CD4-positive, alpha-beta T cell treated with Interleukin-15 for 4 hours (primary cell): ENCODE measurements around the gene APBA1.

Experiments
- DNase-seq: peaks from one replicate; pipeline ENCODE4 v3.0.0-alpha.2; 2020; ENCODE audit warnings: low spot score

APBA1 gene

DNA sequence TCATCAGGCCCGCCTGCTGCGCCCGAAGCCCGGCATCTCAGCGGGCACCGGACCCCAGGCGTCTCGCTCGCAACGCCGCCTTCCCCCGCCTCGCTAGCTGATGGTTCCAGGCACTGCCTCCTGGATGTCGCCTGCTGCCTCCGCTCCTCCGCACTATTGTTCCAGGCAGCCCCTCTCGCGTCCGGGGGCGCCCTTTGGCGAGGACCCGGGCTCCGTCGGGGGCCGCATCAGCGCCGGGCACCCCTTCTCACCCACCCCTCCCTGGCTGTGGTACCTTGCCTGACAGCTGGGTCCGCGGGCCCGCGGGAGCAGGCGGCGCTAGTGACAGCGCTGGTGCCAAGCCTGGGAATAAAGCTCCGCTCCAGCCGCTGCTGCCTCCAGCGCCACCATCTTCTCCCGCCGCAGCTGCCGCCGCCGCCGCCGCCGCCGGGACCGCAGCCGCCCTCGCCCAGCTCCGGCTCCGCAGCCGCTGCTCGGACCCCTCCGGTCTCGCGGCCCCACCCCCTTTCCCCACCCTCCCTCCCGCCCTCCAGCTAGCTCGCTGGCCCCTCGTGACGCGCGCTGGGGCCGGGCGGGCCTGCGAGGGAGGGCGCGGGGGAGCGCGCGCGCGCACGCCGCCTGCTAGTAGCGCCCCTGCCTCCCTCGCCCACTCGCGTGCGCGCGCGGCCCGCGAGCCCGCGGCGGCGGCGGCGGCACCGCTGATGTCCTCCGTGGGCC, at the start of gene APBA1:
Gene APBA1, minus strand, starts transcription at position 493 of the 717 bp plus-strand sequence.
- DNase-seq: peak; percentile 36

DNA sequence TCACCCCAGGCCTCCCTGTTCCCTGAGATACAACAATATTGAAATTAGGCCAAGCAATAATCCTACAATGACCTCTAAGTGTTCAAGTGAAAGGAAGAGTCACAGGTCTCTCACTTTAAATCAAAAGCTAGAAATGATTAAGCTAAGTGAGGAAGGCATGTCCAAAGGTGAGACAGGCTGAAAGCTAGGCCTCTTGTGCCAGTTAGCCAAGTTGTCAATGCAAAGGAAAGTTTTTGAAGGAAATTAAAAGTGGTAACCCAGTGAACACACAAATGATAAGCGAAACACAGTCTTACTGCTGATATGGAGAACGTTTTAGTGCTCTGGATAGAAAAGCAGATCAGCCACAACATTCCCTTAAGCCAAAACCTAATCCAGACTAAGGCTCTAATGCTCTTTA, 47.8 kb upstream of the APBA1 start:
- no peak for DNase-seq

DNA sequence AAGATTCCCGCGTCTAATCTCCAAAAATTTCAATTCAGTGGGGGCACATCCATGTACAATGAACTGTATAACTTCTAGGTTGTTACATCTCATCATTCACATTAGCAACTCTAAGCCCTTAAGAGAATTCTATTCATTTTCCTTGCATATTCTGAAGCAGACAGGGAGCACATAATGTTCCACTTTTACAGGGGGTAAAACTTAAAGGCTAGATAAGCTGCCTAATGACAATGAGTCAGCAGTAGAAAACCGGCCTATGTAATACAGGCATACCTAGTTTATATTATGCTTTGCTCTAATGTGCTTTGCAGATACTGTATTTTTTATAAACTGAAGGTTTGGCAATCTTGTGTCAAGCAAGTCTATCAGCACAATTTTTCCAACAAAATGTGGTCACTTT, 47.2 kb upstream of the APBA1 start:
- DNase-seq: no peak

DNA sequence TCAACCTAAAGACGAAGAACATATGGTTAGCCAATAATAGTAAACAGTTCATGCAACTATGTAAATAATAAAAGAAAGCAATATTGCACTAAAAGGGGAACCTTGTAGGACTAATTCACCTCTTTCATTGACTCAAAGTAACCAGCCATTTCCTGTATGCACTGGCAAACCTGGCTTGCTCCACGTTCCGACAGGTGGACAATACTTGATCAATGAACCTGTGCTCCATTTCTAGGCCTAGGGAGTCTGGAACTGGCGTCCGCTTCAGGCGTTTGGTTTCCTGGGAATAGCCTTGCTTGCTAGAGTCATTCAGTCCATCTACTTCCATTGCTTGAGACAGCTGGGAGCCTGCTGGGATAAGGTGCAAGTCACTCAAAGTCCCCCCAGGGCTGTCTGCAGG, 46.0 kb upstream of the APBA1 start:
- DNase-seq: no peak

DNA sequence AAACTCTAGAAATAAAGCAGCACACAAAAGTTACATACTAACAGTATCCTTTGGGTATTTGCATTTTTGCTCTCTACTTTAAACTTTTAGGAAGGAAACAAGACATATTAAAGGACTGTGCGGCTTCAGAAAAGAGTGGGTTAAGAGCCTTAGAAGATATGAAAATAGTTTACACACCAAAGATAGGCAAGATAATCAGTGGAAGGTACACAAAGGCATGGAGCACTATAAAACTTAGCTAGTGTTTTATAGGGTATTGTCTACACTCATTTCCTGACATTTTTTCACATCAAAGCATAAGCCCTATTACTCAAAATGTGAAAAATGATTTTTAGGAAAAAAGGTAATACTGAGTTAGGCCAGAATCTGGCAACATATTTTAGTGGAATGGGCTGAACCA, 43.7 kb upstream of the APBA1 start:
- no peak for DNase-seq

DNA sequence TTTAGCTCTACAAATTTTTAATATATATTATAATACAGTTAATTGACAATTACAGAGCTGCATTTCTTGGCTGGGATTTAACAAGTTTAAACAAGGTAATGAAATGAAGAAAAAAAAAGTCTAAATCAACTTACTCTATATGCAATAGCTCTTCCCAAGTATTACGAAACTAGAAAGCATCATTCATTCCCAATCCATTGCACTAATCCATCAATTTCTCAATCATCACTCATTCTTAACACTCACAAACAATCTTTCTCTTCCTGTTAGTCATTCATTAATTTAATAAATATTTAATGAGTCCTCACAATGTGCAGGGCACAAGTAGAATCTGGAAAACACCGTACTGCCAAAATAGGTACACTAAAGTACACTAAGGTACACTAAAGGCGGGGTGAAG, 42.9 kb upstream of the APBA1 start:
- DNase-seq: no peak

DNA sequence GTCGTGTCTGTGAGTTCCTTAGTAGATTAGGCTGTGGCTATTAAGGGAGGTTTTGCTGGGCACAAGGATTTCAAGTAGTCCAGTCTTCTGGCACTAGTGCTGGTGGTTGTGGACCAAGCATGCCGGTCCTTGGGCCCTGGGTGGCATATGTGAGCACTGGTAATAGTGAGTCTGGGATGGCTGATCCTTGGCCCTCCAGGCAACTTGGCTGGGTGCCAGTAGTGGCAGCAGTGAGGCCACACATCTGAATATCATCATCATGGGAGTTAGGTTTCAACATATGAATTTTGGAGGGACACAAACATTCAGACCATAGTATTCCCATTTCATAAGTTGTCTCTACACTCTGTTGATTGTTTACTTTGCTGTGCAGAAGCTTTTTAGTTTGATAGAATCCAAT, 25.3 kb upstream of the APBA1 start:
- no peak for DNase-seq

DNA sequence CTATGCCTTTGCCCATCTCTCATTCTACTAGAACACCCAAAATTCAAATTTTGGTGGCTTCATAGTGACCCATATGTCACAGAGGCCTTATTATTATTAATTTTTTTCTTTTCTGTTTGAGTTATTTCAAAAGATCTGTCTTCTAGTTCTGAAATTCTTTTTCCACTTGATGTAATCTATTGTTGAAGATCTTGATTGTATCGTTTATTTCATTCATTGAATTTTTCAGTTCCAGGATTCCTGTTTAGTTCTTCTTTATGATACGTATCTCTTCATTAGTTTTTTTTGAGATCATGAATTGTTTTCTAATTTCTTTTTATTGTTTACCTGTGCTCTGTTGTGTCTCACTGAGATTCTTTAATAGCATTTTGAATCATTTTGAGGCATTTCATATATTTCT, 24.6 kb upstream of the APBA1 start:
- DNase-seq: no peak

DNA sequence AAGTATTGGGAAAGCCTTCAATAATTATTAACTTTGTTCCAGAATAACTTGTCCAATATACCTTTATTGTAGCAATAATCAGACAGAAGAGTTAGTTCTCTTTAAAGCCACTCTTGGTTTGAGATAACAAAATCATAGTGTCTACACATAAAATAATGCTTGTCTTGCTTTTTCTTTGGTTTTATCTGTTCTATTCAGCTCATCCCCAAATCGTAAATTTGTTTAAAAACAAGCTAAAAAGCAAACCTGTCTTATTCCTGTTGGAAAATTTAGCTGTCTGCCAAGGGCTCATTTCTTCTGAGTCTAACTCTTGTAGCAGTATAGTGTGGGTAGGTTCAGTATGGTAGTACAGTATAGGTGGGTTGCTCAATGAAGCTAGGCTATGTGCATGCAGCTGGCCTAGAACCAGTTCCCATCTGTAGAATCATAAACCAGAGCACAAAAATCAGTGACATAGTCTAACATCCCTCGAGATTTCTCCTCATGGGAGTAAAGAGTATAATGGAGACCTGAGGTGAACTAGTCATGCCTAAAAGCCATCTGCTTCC, 17.9 kb upstream of the APBA1 start:
- no peak for DNase-seq

DNA sequence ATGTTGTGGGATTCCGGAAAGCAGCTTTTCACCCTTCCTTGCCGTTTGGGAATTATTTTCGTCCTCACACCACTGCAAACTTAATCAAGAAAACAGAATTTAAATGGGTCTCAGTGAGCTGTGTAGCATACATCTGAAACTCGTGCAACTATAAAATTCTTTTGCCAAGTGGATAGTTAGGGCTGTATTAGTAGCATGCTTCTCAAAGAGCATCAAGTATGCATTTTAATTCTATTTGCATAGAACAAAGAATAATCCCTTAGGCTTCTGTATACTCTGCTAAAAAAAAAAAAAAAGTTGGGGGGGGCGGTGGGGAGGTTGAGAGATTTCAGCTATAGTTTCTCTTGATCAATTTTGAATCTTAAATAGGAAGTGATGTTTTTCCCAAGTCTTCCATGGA, 11.8 kb upstream of the APBA1 start:
- no peak for DNase-seq

DNA sequence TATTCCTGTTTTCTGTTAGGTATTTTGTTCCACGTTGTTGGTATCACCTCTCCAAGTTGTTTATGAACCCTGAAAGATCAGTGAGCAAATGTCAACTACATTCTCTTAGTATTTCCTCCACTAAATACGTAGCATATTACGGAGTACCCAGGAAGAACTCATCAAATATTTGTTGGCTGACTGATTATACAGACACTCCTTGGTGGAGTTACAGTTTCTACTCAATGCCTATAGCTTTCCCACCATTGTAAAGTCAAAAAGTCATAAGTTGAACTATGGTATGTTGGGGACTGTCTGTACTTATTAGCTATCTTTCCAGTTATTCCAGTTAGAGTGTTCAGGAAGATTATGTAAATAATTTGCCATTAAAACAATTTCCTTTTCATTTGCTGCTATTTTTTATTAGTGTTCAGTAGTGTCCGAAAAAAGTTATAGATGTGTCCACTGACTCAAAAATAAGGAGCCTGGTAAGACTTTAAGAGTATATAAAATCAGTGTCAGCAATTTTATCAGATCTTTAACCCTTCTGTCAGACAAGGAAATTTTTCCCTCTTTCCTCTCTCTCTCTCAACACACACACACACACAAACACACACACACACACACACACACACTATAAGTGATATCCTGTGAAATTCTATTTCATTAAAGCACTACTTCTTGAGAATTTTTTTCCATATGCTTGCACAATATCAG, 6.8 kb upstream of the APBA1 start:
- DNase-seq: no peak

DNA sequence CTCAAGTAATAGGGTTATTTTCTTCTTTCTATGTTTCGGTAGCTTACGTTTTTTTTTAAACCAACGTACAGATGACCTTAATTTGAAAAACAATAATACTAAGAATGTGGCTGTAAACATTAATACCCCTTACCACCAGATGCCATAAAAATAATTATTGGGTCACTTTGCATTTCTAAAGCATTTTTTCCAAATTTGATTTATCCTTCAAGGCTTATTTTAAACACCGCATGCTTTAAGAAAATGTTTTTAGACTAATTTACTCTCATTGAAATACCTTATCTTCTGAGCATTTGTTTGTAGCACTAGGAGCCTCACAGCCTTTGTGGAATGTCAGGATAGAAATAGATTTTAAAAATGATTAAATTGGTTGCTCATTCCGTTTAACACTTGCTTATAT, 5.8 kb upstream of the APBA1 start:
- DNase-seq: no peak

DNA sequence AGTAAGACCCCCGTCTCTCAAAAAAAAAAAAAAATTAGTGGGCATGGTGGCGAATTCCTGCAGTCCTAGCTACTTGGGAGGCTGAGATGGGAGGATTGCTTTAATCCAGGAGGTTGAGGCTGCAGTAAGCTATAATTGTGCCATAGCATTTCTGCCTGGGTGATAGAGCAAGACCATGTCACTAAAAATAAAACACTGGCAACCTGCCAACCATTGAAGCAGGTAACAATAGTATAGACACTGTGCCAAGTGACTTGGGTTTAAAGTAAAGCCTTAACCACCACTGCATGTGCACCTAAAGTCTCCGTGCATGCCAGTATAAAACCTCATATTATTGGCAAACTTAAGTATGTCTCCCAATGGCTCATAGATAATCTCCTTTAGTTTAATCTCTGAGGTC, 3.4 kb upstream of the APBA1 start:
- DNase-seq: no peak

DNA sequence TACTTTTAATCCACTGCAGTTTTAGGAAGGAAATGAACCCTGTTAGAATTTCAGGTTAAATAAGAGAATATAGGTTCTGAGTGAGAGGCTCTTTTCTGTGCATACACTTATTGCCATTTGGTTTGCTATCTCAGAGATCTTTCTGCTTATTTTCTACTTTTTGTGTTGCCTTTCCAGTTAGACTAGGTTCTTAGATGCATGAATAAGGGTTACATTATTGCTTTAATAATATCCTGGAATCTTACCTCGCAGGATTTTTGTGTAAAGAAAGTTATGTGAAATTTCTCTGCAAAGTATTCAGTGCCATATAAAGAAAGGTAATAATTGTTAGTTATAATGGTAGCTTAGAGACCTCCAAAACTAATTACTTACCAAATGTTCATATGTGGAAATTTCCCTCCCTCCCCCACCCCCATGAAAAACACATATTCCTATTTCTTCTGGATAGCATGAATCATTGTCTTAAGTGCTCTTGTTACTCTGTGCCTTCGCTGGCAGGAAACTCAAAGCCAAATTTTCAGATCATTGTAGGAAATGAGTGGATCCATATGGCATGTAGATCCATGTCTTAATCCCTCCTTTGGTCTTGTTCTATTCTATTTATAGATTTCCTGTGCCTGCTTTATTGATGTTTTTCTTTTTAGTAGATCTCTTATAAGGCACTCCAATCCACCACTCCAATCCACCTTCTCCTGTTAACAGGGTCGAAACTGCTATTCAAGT, 2.7 kb upstream of the APBA1 start:
- no peak for DNase-seq

DNA sequence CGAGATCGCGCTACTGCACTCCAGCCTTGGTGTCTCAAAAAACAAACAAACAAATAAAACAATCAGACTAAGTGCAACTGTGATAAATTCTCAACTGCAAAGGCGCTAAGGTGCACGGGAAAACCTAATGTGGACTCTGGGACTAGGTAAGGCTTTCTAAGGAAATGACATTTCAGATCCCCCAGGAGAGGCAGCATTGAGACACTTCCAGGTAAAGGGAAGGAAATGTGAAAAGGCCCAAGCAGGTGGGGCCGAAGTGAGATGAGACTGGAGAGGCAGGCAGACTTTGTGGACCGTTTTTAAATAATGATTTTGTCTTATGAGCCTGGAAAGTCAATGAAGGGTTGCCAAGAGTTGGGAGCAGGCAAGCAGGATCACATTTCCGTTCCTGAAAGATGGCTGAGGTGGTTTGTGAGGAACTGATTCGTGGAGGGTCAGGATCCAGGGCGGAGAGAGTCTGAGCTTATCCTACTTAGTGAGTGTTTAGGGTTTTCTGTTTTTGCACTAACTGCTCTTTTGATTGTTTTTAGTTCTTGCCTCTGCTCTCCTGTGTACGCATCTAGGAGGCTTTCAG, 2.0 kb upstream of the APBA1 start:
- no peak for DNase-seq

DNA sequence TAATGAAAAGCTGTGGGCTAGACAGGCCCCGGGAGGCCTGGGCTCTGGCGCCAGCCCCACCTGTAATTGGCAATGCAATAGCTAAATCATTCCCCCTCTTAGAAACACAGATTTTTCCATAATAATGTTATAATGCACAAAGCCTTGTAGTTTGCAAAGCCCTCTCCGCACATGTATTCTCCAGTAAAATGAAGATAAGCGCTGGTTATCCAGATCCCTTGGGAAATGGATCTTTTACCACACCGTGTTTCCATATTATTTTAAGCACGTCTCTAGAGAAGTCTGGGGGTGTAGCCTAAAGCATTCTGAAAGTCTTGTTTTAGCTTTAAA, 1.1 kb upstream of the APBA1 start:
- no peak for DNase-seq

DNA sequence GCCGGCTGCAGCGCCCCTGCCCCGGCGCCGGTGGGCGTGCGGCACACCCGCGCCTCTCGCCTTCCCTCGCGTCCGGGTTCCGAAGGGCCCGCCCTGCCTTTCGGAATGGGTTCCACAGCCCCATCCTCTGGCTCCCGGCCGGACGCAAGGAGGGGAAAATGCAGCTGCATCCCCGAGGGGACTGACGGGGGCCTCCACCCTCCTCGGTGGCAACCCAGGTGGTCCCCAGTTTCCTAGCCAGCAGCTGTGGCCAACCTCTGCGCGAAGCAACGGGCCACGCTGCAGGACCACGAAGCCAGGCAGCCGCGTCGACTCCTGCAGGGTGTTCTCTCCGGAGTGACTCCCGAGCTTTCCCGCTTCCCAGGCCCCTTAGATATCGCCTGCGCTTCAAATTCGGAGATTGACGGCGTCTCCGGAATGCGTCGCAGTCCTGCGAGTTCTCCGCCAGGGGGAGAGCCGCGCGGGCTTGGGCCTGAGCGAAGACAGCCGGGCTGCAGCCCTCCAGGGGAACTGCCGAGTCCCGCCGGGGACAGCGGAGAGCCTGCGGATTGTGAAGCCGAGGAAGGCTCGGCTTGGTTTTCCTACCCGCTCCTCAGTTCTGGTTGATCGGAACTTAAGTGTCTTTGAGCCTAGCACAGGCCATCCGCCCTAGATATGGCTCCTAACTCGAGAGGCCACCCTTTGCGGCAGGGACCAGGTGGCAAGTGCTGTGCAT, 582 bp upstream of the APBA1 start:
- peak; percentile 65 for DNase-seq

DNA sequence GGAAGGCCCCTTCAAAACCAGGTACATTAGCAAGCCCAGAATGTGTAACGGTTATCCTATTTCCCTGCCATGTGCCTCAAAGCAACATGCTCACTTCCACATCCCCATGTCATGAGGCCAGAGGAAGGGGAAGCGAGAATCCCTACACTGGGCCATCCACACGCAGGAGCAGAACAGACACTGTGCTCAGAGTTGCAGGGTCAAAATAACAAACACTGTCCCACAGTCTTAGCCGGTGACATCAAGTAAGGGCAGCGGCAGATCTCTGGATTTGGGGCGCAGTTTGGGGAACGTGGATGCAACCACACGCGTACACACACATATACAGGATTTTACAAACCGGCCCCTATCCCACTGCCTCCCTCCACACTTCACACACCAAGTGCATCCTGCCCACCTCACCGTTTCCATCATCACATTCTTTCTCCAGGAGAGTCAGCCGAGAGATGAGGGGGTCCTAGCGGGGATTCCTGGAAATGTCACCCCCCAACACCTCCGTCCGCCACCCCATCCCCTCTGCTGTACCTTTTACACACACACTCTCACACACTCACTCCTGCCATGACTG, 776 bp downstream of the APBA1 start:
- no peak for DNase-seq

DNA sequence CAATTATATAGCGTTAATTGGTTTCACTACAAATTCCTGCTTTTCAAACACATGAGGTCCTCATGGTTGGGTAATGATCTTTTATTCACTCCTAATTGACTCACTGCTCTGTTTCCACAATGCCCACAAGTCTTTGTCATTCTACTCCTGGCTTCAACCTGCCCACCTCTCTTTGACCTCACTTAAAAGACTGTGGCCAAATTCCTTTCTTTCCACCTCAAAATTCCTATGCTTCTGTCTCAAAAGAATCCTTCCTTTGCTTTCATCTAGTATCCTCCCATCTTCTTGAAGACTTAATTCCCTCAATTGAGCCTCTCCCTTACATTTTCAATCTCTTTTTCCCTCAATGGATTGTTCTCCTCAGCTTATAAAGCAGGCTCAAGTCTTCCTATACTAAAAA, 4.9 kb downstream of the APBA1 start:
- DNase-seq: no peak

DNA sequence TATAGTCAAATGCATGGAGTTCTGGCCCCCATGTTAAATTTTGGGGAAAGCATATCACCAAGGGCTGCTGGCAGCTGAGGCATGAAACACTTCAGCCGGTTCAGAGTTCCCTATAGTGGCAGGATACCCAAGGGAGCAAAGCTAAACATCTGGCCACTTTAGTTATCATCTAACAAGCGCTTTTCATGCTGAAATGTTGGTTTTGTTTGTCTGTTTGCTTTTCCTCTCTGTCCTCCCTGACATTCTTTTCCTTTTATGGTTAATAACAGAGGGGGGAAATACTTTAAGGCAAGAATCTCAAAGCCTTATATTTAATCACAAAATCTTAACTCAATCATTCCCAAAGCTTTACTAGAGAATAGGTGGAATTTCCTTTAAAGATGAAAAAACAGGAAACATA, 11.9 kb downstream of the APBA1 start:
- DNase-seq: no peak

DNA sequence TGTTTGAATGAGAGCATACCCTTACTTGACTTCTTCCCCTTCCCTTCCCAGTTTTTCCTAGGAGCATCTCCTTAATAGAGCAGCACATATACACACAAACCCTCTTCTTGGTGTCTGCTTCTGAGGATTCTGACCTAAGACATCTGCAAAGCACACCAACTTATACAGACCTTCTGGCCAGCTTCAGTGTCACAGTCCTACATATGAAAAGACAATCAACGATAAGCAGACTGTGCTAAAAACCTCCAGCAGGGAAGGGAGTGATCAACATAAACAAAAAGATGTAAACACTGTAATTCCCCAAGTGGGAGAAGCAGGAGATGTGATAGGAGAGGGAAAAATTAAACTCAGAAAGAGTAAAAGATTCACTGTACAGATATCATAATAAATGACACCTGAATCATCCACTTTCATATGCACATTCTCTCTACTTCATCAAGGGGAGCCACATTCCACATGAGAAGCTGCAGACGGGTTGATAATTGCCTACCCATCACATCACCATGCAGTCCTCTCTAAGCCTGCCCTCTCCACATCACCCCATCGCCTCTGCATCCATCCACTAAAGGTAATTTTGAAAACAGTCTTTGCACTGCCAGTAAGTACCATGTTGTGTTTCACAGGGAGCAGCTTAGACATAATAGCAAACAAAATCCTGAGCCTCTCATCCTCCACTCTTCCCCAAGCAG, 13.0 kb downstream of the APBA1 start:
- DNase-seq: no peak
